Peyer's patch (tissue), 4 donors: ENCODE data around the gene RPS28.

Experiments used
- CTCF ChIP-seq, 6 experiments: fragments of 450-650 bp in 4 of 6; fragments of 200-600 bp in 2 of 6; sonication (generic) in 1 of 6; IDR thresholded peaks; one replicate each; pipeline ENCODE4 v1.5.1; 2017 to 2019; ENCODE audit warnings: antibody characterized with exemption in 6 of 6, mild to moderate bottlenecking in 3 of 6, moderate library complexity in 1 of 6
- POLR2A ChIP-seq, 2 donors: fragments of 450-650 bp; IDR thresholded peaks; one replicate each; pipeline ENCODE4 v1.5.1; 2017; ENCODE audit warnings: antibody characterized with exemption in 2 of 2, mild to moderate bottlenecking in 2 of 2, moderate library complexity in 2 of 2

DNA sequence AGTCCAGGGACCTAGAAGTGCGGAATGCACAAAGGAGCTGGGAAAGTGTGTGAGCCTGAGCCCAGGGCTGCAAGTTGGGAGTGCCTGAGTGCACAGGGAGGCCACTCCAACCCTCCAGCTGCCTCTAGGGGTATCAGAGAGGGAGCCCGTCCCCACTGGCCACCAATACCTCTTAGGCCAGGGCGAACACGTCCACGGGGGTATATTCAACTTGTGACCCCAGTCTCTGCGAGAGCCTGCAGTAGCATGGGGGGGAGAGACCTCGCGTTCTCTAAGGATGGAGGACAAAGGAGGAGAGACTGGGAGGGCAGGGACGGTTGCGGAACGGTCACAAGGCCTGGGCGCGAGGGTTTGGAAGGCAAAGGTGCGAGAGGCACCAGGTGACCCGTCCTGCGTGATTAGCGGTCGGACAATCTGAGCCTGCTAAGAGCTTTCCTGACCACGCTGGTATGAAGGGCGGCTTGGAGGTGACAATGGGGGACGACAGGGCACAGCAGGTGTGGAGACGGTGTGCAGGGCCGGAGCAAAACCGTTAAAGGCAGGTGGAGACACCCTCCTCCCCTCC lies 13.8 kb upstream of the RPS28 start:
- TF ChIP-seq POLR2A (IDR thresholded peaks at IDR 0.05) (no peak), CTCF (IDR thresholded peaks at IDR 0.05) (no peak)
